Smooth muscle cell (in vitro differentiated cells): Measurements from ENCODE around the gene KRTAP5-3. TPM values are rescaled to one million over a fixed set of nuclear protein-coding genes. Genes with fewer than 3 reads are reported as not detected.

Experiments used
- DNase-seq: peaks from one replicate; lab custom pipeline; 2025; ENCODE audit not compliant: unreplicated experiment; lab: John Stamatoyannopoulos, UW
- H2AFZ ChIP-seq: fragments of 200-600 bp; sonication (generic); 2 replicates; pipeline ENCODE4 v1.6.0; 2016; ENCODE audit warnings: antibody characterized with exemption, low read depth, mild to moderate bottlenecking
- H3F3A ChIP-seq: fragments of 200-600 bp; sonication (generic); 2 replicates; pipeline ENCODE4 v1.6.0; 2017; ENCODE audit warnings: antibody characterized with exemption, low read depth
- H3K27ac ChIP-seq: fragments of 200-600 bp; sonication (generic); 2 replicates; pipeline ENCODE4 v1.5.1; 2016; ENCODE audit warnings: low read depth, mild to moderate bottlenecking
- H3K27me3 ChIP-seq: fragments of 200-600 bp; sonication (generic); 2 replicates; pipeline ENCODE4 v1.6.1; 2016; ENCODE audit warnings: low read depth, mild to moderate bottlenecking
- H3K36me3 ChIP-seq: fragments of 200-600 bp; sonication (generic); 2 replicates; pipeline ENCODE4 v1.5.1; 2016; ENCODE audit warnings: low read depth
- H3K4me1 ChIP-seq: fragments of 200-600 bp; sonication (generic); 2 replicates; pipeline ENCODE4 v1.5.1; 2016; ENCODE audit warnings: low read depth
- H3K4me2 ChIP-seq: fragments of 200-600 bp; sonication (generic); 2 replicates; pipeline ENCODE4 v1.6.0; 2016; ENCODE audit warnings: mild to moderate bottlenecking
- H3K4me3 ChIP-seq: fragments of 200-600 bp; sonication (generic); 2 replicates; pipeline ENCODE4 v1.5.1; 2016; ENCODE audit warnings: mild to moderate bottlenecking
- H3K79me2 ChIP-seq: fragments of 200-600 bp; sonication (generic); 2 replicates; pipeline ENCODE4 v1.6.0; 2016; ENCODE audit warnings: low read depth, mild to moderate bottlenecking
- H3K9ac ChIP-seq: fragments of 200-600 bp; sonication (generic); 2 replicates; pipeline ENCODE4 v1.6.0; 2016; ENCODE audit warnings: low read depth
- H3K9me3 ChIP-seq: fragments of 200-600 bp; sonication (generic); replicated peaks from 2 replicates; pipeline ENCODE4 v1.5.1; 2016; ENCODE audit warnings: low read depth
- H4K20me1 ChIP-seq: fragments of 200-600 bp; sonication (generic); 2 replicates; pipeline ENCODE4 v1.6.0; 2016; ENCODE audit warnings: low read depth
- WGBS: methylation state at CpG from one replicate; pipeline ENCODE4 v1.1.7; 2016; ENCODE audit warnings: low lambda C conversion rate; 5-methylcytosine and 5-hydroxymethylcytosine counted together
- polyA plus RNA-seq: library from polyadenylated mRNA; unstranded; fragments of >200 nt; fragmentation: Nextera tagmentation; extraction: Ambion mirVana; gene quantifications from 2 replicates; pipeline ENCODE4 v1.2.1, GENCODE V29; 2016
- total RNA-seq: library from RNA; depleted of rRNA; stranded (reverse); fragments of >200 nt; gene quantifications from 2 replicates; pipeline ENCODE4 v1.2.3, GENCODE V29; 2014
- TF ChIP-seq, protein P1 (sequence below): fragments of 200-600 bp; sonication (generic); IDR thresholded peaks from 2 replicates; pipeline ENCODE4 v1.5.1; 2017; ENCODE audit warnings: borderline replicate concordance, mild to moderate bottlenecking, antibody characterized with exemption; ENCODE audit not compliant: insufficient read depth, poor library complexity, severe bottlenecking

The KRTAP5-3 gene
- total and polyA plus RNA-seq, 2 experiments from 2014 or later = not detected

DNA sequence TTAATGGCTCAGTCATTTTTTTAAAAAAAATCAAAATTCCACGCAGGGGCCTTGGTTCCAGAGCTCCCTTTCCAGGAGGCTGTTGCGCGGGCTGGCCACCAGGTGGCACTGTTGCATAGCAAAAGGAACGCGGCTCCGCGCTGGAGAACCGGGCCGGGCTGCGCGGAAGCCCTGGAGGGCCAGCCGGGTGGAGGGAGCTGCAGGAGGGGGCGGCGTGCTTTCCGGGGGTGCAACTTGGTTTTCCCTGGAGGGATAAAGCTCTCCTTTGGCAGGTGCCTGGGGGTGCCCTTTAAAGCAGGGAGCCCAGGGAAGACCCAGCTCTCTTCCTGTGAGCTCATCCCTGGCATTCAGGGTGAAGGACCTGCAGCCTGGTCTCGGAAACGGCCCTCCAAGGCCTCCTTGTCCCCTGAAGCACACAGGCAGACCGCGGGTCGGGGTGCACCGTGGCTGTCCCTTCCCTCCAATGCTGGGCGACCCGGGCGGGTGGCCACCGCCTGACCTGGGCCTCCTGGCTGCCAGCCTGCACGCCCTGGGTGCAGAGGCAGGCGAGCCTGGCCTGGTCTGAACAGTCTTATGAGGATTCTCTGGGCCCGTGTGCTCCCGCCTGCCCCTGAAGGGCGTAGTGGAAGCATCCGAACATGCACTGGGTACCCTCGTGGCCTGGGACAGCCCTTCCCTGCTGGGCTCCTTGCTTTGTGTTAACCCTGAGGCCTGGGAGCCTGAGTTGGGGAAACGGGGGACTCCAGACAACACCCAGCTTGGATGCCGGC lies 44.7 kb upstream of the KRTAP5-3 start:
- Histone ChIP-seq H3K4me2 (peak overlapping the region; percentile 62), H3K4me3 (no peak overlapping the region), H3F3A (peaks cover 7% of the 10 kb centered on the region), H2AFZ (no peak overlapping the region), H3K9me3 (no peaks in the 10 kb centered on the region), H4K20me1 (no peaks in the 10 kb centered on the region), H3K9ac (no peak overlapping the region), H3K27me3 (no peaks in the 10 kb centered on the region), H3K4me1 (peaks cover 10% of the 10 kb centered on the region), H3K79me2 (no peaks in the 10 kb centered on the region), H3K36me3 (no peaks in the 10 kb centered on the region), H3K27ac (no peak overlapping the region)
- peak; percentile 61 for DNase-seq
- 35% methylated on average over 33 of the region's 34 CpGs for WGBS
- TF ChIP-seq, protein P1, sequence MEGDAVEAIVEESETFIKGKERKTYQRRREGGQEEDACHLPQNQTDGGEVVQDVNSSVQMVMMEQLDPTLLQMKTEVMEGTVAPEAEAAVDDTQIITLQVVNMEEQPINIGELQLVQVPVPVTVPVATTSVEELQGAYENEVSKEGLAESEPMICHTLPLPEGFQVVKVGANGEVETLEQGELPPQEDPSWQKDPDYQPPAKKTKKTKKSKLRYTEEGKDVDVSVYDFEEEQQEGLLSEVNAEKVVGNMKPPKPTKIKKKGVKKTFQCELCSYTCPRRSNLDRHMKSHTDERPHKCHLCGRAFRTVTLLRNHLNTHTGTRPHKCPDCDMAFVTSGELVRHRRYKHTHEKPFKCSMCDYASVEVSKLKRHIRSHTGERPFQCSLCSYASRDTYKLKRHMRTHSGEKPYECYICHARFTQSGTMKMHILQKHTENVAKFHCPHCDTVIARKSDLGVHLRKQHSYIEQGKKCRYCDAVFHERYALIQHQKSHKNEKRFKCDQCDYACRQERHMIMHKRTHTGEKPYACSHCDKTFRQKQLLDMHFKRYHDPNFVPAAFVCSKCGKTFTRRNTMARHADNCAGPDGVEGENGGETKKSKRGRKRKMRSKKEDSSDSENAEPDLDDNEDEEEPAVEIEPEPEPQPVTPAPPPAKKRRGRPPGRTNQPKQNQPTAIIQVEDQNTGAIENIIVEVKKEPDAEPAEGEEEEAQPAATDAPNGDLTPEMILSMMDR = peak; percentile 100

DNA sequence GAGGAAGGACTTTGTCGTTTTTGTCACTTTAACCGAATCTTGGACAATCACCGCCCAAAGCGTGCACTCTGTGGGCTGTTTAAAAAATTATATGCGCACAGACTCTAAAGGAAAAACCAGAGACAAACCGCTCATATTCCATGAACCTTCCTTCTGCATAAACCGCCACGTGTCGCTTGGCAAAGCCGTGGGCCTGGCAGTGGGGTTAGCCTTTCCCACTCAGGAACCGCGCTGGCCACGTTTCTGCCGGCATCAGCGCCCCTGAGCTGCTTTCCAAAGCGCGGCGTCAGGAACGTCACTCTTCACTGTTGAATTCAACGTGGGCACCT lies 44.1 kb upstream of the KRTAP5-3 start:
- H3K36me3 ChIP-seq = no peaks in the 10 kb centered on the region
- H3K27ac ChIP-seq = no peak overlapping the region
- no peak overlapping the region for H3K4me3 ChIP-seq
- TF ChIP-seq, protein P1 = no peak
- peaks cover 7% of the 10 kb centered on the region for H3F3A ChIP-seq
- H4K20me1 ChIP-seq = no peaks in the 10 kb centered on the region
- no peaks in the 10 kb centered on the region for H3K79me2 ChIP-seq
- H3K4me2 ChIP-seq = no peak overlapping the region
- WGBS = 54% methylated on average over 20 of the region's 20 CpGs
- peaks cover 10% of the 10 kb centered on the region for H3K4me1 ChIP-seq
- no peaks in the 10 kb centered on the region for H3K27me3 ChIP-seq
- H3K9ac ChIP-seq = no peak overlapping the region
- H3K9me3 ChIP-seq = no peaks in the 10 kb centered on the region
- H2AFZ ChIP-seq = no peak overlapping the region
- DNase-seq = no peak

DNA sequence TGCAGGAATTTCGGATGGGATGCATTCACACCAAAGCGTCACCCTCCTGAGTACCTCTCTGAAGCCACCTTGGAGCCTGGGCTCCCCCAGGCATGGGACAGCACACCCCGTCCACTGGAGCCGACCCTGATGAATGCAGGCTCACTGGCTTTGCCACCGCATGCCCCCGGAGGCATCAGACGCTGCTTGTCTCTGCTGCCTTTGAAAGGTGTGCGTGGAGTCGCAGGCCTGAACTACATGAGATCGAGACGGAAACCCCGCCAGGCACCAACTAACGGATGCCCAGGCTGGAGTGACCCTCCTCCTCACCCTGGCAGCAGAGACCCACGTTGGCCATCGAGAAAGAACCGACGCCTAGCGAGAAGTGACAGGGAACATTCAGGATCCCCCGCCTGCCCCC lies 43.8 kb upstream of the KRTAP5-3 start:
- peaks cover 7% of the 10 kb centered on the region for H3F3A ChIP-seq
- H3K9ac ChIP-seq = no peak overlapping the region
- no peak overlapping the region for H3K4me3 ChIP-seq
- H4K20me1 ChIP-seq = no peaks in the 10 kb centered on the region
- H2AFZ ChIP-seq = peak overlapping the region; percentile 43
- no peaks in the 10 kb centered on the region for H3K79me2 ChIP-seq
- no peak for DNase-seq
- TF ChIP-seq, protein P1 = no peak
- peak overlapping the region; percentile 48 for H3K4me2 ChIP-seq
- H3K9me3 ChIP-seq = no peaks in the 10 kb centered on the region
- H3K27ac ChIP-seq = peak overlapping the region; percentile 15
- peaks cover 10% of the 10 kb centered on the region for H3K4me1 ChIP-seq
- WGBS = 83% methylated on average over 19 of the region's 19 CpGs
- no peaks in the 10 kb centered on the region for H3K36me3 ChIP-seq
- no peaks in the 10 kb centered on the region for H3K27me3 ChIP-seq

DNA sequence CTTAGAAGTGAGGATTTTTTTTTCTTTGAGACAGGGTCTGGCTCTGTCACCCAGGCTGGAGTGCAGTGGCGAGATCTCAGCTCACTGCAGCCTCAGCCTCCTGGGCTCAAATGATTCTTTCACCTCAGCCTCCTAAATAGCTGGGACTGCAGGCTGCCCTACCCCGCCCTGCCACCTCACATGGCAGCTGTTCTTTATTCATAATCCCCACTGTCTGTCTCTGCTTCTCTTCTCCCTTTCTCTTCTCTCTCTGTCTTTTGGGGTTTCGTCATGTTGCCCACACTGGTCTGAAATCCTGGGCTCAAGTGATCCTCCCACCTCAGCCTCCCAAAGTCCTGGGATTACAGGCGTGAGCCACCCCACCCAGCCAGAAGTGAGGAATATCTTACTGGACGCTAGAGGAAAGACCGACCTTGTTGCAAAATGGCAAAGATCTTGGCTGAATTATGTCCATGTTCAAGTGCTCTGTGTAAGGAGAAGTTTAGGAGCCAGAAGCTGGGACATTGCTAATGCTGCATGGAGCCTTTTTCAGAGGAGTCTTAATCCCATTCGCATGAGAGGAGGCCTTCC lies 43.2 kb upstream of the KRTAP5-3 start:
- Histone ChIP-seq H3K4me1 (peaks cover 10% of the 10 kb centered on the region), H4K20me1 (no peaks in the 10 kb centered on the region), H3K4me3 (no peak overlapping the region), H3K27me3 (no peaks in the 10 kb centered on the region), H3K27ac (peak overlapping the region; percentile 15), H3K4me2 (peak overlapping the region; percentile 48), H3F3A (peaks cover 7% of the 10 kb centered on the region), H3K36me3 (no peaks in the 10 kb centered on the region), H3K79me2 (no peaks in the 10 kb centered on the region), H3K9me3 (no peaks in the 10 kb centered on the region), H3K9ac (no peak overlapping the region), H2AFZ (peak overlapping the region; percentile 43)
- WGBS = 52% methylated on average over 7 of the region's 7 CpGs
- no peak for DNase-seq
- TF ChIP-seq, protein P1 = no peak
